Measurements from ENCODE around the gene RNF10.
"Not testable (repeated sequence)": the region's sequence is repeated elsewhere in the genome, so short reads cannot be mapped to it uniquely, and the experiment has no call there.

Gene RNF10

DNA sequence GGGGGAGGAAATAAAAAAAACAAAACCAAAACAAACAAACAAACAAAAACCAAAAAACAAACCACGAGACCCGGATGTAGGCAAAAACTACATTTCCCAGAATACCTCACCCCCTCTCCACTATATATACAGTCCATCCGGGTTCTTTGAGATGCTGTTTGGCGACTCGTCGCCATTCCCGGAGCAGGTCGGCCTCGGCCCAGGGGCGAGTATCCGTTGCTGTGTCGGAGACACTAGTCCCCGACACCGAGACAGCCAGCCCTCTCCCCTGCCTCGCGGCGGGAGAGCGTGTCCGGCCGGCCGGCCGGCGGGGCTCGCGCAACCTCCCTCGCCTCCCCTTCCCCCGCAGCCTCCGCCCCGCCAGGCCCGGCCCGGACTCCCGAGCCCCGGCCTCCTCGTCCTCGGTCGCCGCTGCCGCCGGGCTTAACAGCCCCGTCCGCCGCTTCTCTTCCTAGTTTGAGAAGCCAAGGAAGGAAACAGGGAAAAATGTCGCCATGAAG lies at the start of gene RNF10:
TSS of gene RNF10 (plus strand) at position 154 of the 500 bp plus-strand sequence. CDS start 456 bp downstream, outside the sequence.
- H3K27me3 Mint-ChIP-seq = no peaks in the 10 kb centered on the region
- H3K9me3 Mint-ChIP-seq = no peaks in the 10 kb centered on the region
- peak within 1 kb of the TSS; percentile 96 for H3K27ac Mint-ChIP-seq
- H3K36me3 Mint-ChIP-seq (ENCODE audit: low read depth) = peaks cover 43% of the 10 kb centered on the region
- intact Hi-C loops (cut with micrococcal nuclease) = loop anchor here (1.0 kb wide), 1 partner anchor 38 kb away; the partner anchor contains the start of gene DYNLL1
- peak within 1 kb of the TSS; percentile 97 for H3K4me3 Mint-ChIP-seq
- H3K4me1 Mint-ChIP-seq (ENCODE audit: low read depth) = peaks cover 38% of the 10 kb centered on the region

DNA sequence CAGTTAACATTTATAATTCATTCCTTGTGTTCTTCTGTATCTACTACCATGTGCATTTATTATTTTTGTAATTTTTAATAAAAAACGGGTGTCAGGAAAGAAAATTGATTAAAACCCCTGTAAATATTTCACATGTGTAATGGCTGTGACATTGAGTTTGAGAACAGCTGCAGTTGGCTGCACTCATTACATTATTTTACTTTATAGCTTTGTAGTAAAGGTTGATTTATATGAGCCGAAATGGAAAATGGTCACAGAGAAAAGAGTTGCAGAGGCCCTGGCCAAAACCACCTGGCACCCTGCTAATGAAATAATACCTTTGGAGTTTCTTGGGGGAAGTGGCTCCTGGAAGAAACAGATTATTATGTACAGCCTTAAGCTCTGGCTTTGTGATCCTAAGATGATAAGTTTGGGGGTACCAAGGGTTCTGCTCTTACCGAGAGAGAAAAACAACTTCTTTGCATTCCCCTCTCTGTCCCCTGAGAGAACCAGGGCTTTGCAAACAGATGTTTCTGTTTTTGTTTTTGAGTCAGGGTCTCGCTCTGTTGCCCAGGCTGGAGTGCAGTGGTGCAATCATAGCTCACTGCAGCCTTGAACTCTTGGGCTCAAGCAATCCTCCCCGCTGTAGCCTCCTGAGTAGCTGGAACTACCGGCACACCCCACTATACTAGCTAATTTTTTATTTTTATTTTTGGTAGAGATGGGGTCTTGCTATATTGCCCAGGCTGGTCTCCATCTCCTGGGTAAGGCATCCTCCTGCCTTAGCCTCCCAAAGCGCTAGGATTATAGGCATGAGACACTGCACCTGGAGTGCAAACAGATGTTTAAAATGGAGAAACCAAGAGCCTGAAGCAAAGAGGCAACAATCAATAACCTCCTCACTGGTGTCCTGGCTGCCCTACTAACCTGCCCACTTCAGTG lies 47.9 kb upstream of the RNF10 start:
- peaks cover 12% of the 10 kb centered on the region for H3K36me3 Mint-ChIP-seq (ENCODE audit: low read depth)
- H3K4me1 Mint-ChIP-seq (ENCODE audit: low read depth) = peaks cover 31% of the 10 kb centered on the region
- no peaks in the 10 kb centered on the region for H3K9me3 Mint-ChIP-seq
- intact Hi-C loops (cut with micrococcal nuclease) = no loop called here
- H3K27ac Mint-ChIP-seq = no peak overlapping the region
- H3K4me3 Mint-ChIP-seq = no peak overlapping the region
- H3K27me3 Mint-ChIP-seq = no peaks in the 10 kb centered on the region

DNA sequence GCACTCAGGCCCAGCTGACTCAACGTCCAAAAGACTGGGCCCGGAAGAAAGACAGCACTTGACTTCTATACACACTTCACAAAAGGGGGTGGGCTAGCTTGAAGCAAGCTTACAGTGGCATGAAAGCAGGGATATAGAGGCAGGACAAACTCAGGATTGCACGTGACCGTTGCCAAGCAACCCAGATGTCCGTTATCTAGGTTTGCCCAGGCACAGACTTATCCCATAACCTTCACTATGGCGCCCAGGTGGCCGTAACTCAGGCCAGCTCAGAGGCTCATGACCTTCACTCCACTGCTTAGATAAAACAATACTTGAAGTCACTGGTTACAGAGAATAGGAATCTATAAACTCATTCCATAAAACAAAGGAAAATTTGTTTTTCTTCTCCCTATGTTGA lies 46.6 kb upstream of the RNF10 start:
- H3K4me1 Mint-ChIP-seq (ENCODE audit: low read depth) = peaks cover 31% of the 10 kb centered on the region
- H3K9me3 Mint-ChIP-seq = not testable (repeated sequence)

DNA sequence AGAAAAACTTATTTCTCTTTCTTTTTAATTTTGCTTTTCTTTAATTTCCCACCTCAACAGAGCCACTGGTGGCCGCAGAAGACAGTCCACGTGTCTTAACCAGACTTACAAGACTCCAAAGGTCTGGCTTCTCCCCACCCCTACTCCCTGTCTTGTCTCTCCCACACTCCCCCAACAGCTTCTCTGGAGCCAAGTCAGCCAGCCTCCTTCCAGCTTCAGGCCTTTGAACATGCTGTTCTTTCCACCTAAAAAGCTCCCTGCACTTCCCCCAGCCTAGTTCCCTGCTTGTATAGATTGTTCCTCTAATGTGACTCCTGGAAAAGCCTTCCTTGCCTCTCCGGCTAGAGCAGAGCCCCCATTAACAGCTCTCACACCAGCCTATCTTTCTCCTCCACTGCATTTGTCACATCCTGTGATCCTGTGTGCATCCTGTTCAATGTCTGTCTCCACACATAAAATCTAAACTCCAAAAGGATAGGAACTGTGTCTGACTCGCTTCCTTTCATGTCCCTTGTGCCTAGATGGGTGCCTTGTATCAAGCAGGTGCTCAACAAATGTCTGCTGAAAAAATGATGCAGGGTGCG lies 46.0 kb upstream of the RNF10 start:
- intact Hi-C loops (cut with micrococcal nuclease) = no loop called here
- Mint-ChIP-seq H3K36me3 (ENCODE audit: low read depth) (peaks cover 5% of the 10 kb centered on the region), H3K4me3 (no peak overlapping the region), H3K9me3 (no peaks in the 10 kb centered on the region), H3K4me1 (ENCODE audit: low read depth) (peaks cover 29% of the 10 kb centered on the region), H3K27me3 (no peaks in the 10 kb centered on the region), H3K27ac (peak overlapping the region; percentile 20)

More for the DNA sequence above, 46.6 kb upstream of the RNF10 start:
- H3K36me3 Mint-ChIP-seq (ENCODE audit: low read depth); H3K27ac Mint-ChIP-seq; intact Hi-C loops (cut with micrococcal nuclease); H3K27me3 Mint-ChIP-seq; H3K4me3 Mint-ChIP-seq: not testable (repeated sequence)

DNA sequence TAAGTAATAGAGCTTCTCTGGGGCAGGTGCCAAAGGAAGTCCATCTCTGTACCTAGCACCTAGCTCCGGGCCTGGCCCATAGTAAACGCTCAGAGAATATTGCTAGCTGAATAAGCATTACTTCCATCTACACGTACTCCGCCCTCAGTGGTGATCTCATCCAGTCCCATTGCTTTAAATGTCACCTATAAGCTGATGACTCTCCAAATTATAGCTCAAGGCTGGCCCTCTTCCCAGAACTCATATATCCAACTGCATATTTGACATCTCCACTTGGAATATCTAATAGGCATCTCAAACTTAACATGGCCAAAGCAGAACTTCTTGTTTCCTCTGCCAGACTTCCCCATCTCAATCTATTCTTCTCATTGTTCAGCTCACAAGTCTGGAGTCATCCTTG lies 45.1 kb upstream of the RNF10 start:
- Mint-ChIP-seq H3K36me3 (ENCODE audit: low read depth) (peaks cover 5% of the 10 kb centered on the region), H3K4me1 (ENCODE audit: low read depth) (peaks cover 20% of the 10 kb centered on the region), H3K27me3 (no peaks in the 10 kb centered on the region), H3K27ac (peak overlapping the region; percentile 20), H3K9me3 (no peaks in the 10 kb centered on the region), H3K4me3 (no peak overlapping the region)
- intact Hi-C loops (cut with micrococcal nuclease) = no loop called here

DNA sequence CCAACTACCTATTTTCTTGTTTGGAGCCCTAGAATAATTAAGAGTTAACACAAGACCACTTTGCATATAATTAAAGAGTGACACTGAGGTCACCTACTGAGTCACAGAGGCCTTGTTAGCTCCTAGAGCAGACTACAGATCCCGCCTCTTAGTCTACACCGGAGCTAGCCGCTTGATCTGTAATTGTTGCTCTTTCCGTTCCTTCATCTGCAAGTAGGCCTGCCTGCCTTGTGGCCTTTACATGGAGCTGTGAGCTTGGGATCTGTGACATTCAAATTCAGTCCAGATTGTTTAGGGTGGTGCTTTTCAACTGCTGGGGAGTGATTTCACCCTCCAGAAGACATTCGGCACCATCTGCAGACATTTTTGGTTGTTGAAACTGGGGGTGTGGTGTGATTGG lies 43.8 kb upstream of the RNF10 start:
- no peak overlapping the region for H3K27ac Mint-ChIP-seq
- H3K36me3 Mint-ChIP-seq (ENCODE audit: low read depth) = peaks cover 5% of the 10 kb centered on the region

DNA sequence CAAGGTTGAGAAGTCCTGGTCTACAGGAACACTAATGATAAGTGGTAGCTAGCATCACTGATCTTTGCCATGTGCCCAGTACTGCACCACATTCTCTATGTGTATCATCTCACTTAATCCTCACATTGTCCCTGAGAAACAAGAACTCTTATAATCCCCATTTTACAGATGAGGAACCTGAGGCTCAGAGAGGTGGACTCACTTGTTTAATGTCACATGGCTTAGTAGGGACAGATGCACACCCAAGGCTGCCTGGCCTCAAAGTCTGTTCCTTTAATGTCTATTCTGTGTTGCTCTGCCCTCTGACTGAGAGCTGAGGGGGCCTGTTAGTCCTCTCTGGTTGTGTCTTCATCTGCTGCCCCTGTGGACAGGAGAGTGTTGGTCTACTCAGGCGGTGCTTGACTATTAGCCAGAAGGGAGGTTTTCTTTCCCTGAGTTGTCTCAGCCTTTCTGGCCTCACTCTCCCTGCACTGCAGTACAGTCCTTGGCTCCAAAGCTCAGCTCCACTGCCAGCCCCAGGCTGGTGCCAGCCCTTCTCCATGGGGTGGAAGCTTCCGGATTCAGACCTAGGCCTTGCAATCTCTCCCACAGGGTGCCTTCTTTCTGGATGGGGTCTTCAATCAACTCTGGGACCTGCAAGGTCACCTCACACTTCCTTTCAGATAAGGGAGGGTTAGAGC lies 43.2 kb upstream of the RNF10 start:
- Mint-ChIP-seq H3K4me1 (ENCODE audit: low read depth) (peaks cover 24% of the 10 kb centered on the region), H3K9me3 (no peaks in the 10 kb centered on the region), H3K4me3 (no peak overlapping the region), H3K36me3 (ENCODE audit: low read depth) (peaks cover 6% of the 10 kb centered on the region), H3K27me3 (no peaks in the 10 kb centered on the region), H3K27ac (no peak overlapping the region)
- intact Hi-C loops (cut with micrococcal nuclease) = no loop called here

More for the DNA sequence above, 43.8 kb upstream of the RNF10 start:
- H3K9me3 Mint-ChIP-seq = no peaks in the 10 kb centered on the region
- no peaks in the 10 kb centered on the region for H3K27me3 Mint-ChIP-seq
- H3K4me1 Mint-ChIP-seq (ENCODE audit: low read depth) = peaks cover 22% of the 10 kb centered on the region
- no peak overlapping the region for H3K4me3 Mint-ChIP-seq
- intact Hi-C loops (cut with micrococcal nuclease) = no loop called here

DNA sequence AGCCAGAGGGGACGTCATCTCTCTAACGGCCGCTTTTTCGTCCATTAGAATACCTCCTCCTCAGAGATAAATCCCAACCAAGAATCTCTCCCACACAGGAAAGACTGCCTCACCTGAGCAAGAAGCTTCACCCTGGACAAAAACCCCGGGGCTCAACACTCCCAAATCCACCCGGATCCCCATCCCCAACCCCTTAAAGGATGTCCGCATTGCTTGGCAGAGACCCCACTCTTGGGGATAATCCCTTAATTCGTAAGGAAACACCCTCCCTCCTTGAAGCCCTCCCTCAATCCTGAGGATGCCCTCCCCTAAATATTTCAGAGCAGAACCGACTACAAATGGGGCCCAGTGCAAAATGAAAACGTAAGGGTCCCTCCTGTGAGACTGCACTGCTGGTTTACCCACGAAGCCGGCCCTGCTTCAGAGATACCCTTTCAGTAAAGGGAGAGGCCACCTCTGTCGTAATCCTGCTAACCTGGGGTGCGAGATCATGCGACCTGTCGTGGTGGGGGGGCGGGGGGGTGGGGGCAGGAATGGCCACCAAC lies 38.9 kb upstream of the RNF10 start:
- H3K27ac Mint-ChIP-seq = peak overlapping the region; percentile 83
- H3K36me3 Mint-ChIP-seq (ENCODE audit: low read depth) = peaks cover 43% of the 10 kb centered on the region
- no peaks in the 10 kb centered on the region for H3K9me3 Mint-ChIP-seq
- peaks cover 21% of the 10 kb centered on the region for H3K4me1 Mint-ChIP-seq (ENCODE audit: low read depth)
- intact Hi-C loops (cut with micrococcal nuclease) = loop anchor here (1.0 kb wide), 1 partner anchor 26 kb away; the partner anchor contains the start of gene SRSF9
- no peaks in the 10 kb centered on the region for H3K27me3 Mint-ChIP-seq
- H3K4me3 Mint-ChIP-seq = peak overlapping the region; percentile 93

DNA sequence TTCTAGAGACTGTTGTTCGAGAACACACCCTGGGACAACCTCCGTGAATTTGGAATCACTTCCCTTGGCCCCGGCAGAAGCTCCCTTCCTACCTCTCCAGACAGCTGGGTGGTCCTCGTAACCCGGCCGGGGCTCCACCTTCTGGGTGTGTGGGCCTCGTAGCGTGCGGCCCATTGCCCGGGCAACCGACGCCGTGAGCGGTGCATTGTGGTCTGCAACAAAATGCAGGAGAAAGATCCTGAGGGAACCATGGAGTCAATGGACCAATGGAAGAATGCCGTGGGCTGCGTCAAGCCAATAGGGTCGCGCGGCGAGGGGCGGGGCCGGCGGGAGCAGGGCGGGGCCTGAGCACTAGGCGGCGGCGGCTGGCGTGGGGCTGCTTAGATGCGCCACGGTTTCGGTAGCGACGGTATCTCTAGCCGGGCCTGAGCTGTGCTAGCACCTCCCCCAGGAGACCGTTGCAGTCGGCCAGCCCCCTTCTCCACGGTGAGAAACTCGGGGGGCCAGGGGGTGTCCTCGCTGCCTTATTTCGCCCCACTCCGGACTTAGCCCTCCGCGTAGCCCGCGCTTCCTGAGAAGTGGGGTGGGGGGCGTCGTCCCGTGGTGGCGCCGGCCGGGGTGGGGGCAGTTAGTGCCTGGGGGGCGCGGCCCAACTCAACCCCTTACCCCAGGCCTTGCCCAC lies 38.3 kb upstream of the RNF10 start, which contains the start of gene DYNLL1:
TSS of gene DYNLL1 (plus strand) at position 383 of the 682 bp plus-strand sequence. CDS start 309 bp downstream, outside the sequence.
- Mint-ChIP-seq H3K9me3 (no peaks in the 10 kb centered on the region), H3K4me3 (peak within 1 kb of the TSS; percentile 93), H3K4me1 (ENCODE audit: low read depth) (peaks cover 21% of the 10 kb centered on the region), H3K27me3 (no peaks in the 10 kb centered on the region), H3K27ac (peak within 1 kb of the TSS; percentile 83), H3K36me3 (ENCODE audit: low read depth) (peaks cover 49% of the 10 kb centered on the region)
- intact Hi-C loops (cut with micrococcal nuclease) = loop anchor here (1.0 to 2.0 kb wide), 4 partner anchors 27 to 57 kb away; partner anchors contain the start of genes COQ5, COX6A1, RNF10 and SRSF9

DNA sequence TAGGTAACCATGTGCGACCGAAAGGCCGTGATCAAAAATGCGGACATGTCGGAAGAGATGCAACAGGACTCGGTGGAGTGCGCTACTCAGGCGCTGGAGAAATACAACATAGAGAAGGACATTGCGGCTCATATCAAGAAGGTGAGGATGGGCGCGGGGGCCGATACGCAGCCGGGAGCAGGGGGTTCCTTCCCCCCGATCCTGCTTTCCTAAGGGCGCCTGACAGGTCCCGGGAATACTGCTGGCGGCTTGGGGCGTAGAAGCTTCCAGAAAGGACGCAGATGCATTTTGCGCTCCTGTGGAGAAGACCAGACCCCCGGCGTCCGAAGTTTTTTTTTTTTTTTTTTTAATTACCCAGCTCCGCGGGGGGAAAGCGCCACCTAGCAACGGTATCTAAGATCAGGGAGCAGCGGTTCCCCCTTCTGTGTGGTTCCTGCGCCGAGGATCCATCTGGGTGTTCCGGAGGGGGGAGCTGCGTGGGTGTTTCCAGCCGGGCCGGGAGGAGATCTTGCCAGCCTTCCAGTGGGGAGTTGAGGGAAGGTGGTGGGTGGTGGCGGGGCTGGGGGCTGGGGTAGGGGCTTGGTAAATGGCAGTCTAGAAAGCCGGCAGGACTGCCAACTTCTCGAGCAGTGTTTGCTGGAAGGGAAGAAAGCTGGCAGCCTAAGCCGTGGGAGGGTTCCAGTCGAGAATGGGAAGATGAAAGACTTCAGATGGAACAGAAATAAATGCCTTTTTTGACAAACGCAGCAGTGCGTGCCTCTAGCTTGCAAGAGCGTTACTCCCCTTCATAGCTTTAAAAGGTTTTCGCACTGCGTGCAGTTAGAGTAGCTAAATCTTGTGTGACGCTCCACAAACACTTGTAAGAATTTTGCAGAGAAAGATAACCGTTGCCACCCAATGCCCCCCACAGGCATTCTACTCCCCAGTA lies 37.5 kb upstream of the RNF10 start:
- intact Hi-C loops (cut with micrococcal nuclease) = loop anchor here (1.0 to 2.0 kb wide), 3 partner anchors 33 to 58 kb away; partner anchors contain the start of genes COQ5, COX6A1 and RNF10
- Mint-ChIP-seq H3K4me1 (ENCODE audit: low read depth) (peaks cover 21% of the 10 kb centered on the region), H3K36me3 (ENCODE audit: low read depth) (peaks cover 52% of the 10 kb centered on the region), H3K27ac (peak overlapping the region; percentile 83), H3K27me3 (no peaks in the 10 kb centered on the region), H3K9me3 (no peaks in the 10 kb centered on the region), H3K4me3 (peak overlapping the region; percentile 93)

DNA sequence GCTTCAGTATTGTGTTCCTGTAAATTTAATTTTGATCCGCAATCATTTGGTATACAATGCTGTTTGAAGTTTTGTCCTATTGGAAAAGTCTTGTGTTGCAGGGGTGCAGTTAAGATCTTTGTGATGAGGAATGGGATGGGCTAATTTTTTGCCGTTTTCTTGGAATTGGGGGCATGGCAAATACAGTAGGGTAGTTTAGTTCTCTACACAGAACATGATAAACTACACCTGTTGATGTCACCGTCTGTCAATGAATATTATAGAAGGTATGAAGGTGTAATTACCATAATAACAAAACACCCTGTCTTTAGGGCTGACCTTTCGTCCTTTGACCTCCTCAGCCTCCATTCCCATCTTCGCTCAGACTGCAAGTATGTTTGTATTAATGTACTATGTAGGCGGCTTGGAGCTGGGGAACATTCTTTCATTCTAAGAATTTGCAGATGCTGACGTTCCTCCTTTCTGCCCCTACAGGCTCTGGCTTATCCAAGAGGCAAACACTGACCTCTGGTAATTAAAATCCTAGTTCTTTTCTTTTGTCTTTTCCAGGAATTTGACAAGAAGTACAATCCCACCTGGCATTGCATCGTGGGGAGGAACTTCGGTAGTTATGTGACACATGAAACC lies 36.5 kb upstream of the RNF10 start:
- peaks cover 21% of the 10 kb centered on the region for H3K4me1 Mint-ChIP-seq (ENCODE audit: low read depth)
- H3K36me3 Mint-ChIP-seq (ENCODE audit: low read depth) = peaks cover 62% of the 10 kb centered on the region
- no peaks in the 10 kb centered on the region for H3K27me3 Mint-ChIP-seq
- no peaks in the 10 kb centered on the region for H3K9me3 Mint-ChIP-seq
- intact Hi-C loops (cut with micrococcal nuclease) = loop anchor here (2.0 kb wide), 1 partner anchor 59 kb away; the partner anchor contains the start of gene COX6A1
- H3K4me3 Mint-ChIP-seq = peak overlapping the region; percentile 93
- peak overlapping the region; percentile 83 for H3K27ac Mint-ChIP-seq

Data from dendritic cell treated with granulocyte-macrophage colony-stimulating factor and Interleukin-4, amounts not matched to agents 40 ng/mL and 50 ng/mL, for 4 days (primary cell).